ENCODE data around the gene PIBF1. TPM values are rescaled to one million over a fixed set of nuclear protein-coding genes. Genes with fewer than 3 reads are reported as not detected.

PIBF1 gene
- total RNA-seq, 4 donors from 2014 or later, result 7.9 to 54.6 (median 29.1) TPM

DNA sequence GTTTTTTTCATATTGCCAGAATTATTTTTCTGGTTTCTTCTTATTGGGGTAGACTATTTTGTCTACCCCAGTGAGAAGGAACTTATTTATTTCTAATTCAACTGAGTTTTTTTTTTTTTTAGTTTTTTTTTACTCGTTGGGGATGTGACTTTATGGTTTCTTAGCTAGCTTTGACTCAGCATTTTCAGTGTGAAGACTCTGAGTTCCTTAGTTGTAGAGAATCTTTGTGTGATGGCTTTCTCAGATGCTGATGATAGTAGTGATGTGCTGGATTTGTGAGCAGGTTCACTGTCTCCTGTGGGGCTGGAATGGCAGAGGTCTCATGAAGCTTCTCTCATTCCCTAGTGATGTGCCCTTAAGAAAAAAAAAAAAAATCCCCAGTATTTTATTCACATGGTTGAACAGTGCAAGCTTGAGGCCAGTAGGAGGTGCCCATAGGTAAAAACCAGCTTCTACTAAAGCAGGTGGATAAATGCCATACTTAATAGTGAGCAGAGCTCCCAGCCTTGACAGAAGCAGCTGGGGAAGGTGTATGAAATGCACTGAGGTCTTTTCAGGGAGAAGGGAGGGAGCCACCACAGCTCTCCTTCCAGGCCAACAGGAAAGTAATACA is 170.7 kb downstream of the PIBF1 start:
- Histone ChIP-seq H3K4me1 (no peaks in the 10 kb centered on the region), H3K27me3 (no peaks in the 10 kb centered on the region), H3K9me3 (no peaks in the 10 kb centered on the region), H3K36me3 (no peaks in the 10 kb centered on the region), H3K4me3 (no peak overlapping the region), H3K27ac (no peak overlapping the region)
- intact Hi-C loops (cut with DNase I; ENCODE audit: low total_unique reads), result no loop called here
- no peak for TF ChIP-seq POLR2A (IDR thresholded peaks at IDR 0.05)
- TF ChIP-seq, protein P1, sequence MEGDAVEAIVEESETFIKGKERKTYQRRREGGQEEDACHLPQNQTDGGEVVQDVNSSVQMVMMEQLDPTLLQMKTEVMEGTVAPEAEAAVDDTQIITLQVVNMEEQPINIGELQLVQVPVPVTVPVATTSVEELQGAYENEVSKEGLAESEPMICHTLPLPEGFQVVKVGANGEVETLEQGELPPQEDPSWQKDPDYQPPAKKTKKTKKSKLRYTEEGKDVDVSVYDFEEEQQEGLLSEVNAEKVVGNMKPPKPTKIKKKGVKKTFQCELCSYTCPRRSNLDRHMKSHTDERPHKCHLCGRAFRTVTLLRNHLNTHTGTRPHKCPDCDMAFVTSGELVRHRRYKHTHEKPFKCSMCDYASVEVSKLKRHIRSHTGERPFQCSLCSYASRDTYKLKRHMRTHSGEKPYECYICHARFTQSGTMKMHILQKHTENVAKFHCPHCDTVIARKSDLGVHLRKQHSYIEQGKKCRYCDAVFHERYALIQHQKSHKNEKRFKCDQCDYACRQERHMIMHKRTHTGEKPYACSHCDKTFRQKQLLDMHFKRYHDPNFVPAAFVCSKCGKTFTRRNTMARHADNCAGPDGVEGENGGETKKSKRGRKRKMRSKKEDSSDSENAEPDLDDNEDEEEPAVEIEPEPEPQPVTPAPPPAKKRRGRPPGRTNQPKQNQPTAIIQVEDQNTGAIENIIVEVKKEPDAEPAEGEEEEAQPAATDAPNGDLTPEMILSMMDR (IDR thresholded peaks at IDR 0.05), result no peak
- no peak for DNase-seq

DNA sequence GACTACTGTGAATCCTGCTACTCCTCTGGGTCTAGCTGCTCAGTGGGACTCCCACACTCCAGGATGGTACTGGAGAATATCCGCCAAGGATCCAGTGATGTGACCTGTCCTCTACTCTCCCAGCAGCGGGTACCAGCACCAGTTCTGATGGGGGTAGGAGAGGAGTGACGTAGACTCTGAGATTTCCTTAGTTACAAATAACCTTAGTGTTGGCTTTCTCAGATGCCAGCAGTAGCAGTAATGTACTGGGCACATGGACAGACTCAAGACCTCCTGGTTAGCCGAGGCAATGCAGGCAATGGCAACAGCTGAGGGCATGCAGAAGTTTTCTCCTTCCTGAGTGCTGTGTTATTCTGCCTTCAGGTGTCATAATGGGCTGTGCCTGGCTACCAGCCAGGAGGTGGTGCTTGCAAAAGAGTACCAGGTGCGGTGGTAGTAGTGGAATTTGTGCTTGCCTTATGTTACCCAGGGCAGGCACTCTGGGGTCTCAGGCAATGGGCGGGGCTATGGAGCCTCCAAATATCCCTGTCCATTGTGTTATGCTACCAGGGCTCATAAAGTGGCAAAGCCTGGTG is 171.5 kb downstream of the PIBF1 start:
- Histone ChIP-seq H3K4me3 (no peak overlapping the region), H3K27ac (no peak overlapping the region), H3K4me1 (no peaks in the 10 kb centered on the region), H3K36me3 (no peaks in the 10 kb centered on the region), H3K27me3 (no peaks in the 10 kb centered on the region), H3K9me3 (no peaks in the 10 kb centered on the region)
- intact Hi-C loops (cut with DNase I; ENCODE audit: low total_unique reads), result no loop called here
- no peak for DNase-seq
- TF ChIP-seq POLR2A (IDR thresholded peaks at IDR 0.05), result no peak
- TF ChIP-seq, protein P1 (IDR thresholded peaks at IDR 0.05), result no peak

DNA sequence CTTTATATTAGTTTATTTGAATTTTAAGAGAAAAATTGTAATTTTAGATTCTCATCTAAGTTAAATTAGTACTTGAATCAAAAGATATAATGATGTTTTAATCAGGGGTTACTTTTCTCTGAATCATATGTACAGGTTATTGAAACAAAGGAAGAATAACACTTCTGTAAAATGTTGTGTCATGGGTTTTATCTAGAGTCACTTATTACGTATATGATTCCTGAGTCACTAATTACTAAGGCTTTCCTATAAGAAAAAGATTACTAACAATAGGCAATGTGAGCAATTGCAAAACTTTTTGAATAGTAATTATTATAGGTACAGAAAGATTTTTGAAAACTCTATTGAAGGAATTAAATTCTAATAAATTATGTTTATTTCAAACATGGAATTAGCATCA is 177.7 kb downstream of the PIBF1 start:
- H3K4me3 ChIP-seq, result no peak overlapping the region

DNA sequence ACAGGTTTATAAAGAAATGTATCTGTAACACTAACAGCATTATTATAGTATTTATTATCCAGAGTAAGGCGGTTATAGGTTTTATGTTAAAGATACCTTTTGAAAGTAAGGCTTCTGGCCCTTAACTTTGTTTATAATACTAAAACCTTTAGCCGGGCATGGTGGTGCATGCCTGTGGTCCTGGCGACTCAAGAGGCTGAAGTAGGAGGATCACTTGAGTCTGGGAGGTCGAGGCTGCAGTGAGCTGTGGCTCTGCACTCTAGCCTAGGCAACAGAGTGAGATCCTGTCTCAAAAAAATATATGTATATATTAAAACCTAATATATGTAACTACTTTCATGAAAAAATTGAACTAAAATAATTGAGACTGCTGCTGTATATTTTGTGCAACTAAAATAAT is 178.2 kb downstream of the PIBF1 start:
- no peak overlapping the region for H3K4me3 ChIP-seq
- no peak for DNase-seq
- H3K27me3 ChIP-seq, result no peaks in the 10 kb centered on the region
- no peaks in the 10 kb centered on the region for H3K4me1 ChIP-seq
- intact Hi-C loops (cut with DNase I; ENCODE audit: low total_unique reads), result no loop called here
- no peak for TF ChIP-seq POLR2A (IDR thresholded peaks at IDR 0.05)
- TF ChIP-seq, protein P1 (IDR thresholded peaks at IDR 0.05), result no peak
- no peaks in the 10 kb centered on the region for H3K9me3 ChIP-seq
- no peaks in the 10 kb centered on the region for H3K36me3 ChIP-seq
- no peak overlapping the region for H3K27ac ChIP-seq

More for the DNA sequence above, 177.7 kb downstream of the PIBF1 start:
- Histone ChIP-seq H3K4me1 (no peaks in the 10 kb centered on the region), H3K36me3 (no peaks in the 10 kb centered on the region), H3K9me3 (no peaks in the 10 kb centered on the region), H3K27me3 (no peaks in the 10 kb centered on the region), H3K27ac (no peak overlapping the region)
- intact Hi-C loops (cut with DNase I; ENCODE audit: low total_unique reads), result no loop called here
- no peak for DNase-seq
- TF ChIP-seq POLR2A (IDR thresholded peaks at IDR 0.05), result no peak
- TF ChIP-seq, protein P1 (IDR thresholded peaks at IDR 0.05), result no peak

DNA sequence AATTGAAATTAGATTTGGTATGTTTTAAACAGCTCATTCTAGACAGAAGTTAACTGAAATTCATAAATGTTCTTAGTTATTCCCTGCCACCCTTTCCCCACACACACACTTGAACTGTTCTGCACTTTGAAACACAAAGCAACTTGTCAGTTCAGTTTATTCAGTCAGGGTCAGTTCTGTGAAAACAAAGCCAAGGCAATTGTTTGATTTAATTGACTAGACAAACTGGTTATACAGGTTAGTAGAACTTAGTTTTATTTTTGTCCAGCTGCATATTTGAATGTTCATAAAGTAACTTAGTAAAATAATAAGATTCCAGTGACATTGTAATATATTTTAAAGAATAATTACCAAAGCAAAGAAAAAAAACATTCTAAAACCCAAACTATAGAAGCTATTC is 178.6 kb downstream of the PIBF1 start:
- H3K36me3 ChIP-seq, result no peaks in the 10 kb centered on the region
- no peaks in the 10 kb centered on the region for H3K4me1 ChIP-seq
- H3K9me3 ChIP-seq, result no peaks in the 10 kb centered on the region
- no peak for TF ChIP-seq POLR2A (IDR thresholded peaks at IDR 0.05)
- TF ChIP-seq, protein P1 (IDR thresholded peaks at IDR 0.05), result no peak
- H3K27ac ChIP-seq, result no peak overlapping the region
- no peak overlapping the region for H3K4me3 ChIP-seq
- DNase-seq, result no peak
- intact Hi-C loops (cut with DNase I; ENCODE audit: low total_unique reads), result no loop called here
- H3K27me3 ChIP-seq, result no peaks in the 10 kb centered on the region
